ENCODE data around the gene KRT36.

The KRT36 gene

DNA sequence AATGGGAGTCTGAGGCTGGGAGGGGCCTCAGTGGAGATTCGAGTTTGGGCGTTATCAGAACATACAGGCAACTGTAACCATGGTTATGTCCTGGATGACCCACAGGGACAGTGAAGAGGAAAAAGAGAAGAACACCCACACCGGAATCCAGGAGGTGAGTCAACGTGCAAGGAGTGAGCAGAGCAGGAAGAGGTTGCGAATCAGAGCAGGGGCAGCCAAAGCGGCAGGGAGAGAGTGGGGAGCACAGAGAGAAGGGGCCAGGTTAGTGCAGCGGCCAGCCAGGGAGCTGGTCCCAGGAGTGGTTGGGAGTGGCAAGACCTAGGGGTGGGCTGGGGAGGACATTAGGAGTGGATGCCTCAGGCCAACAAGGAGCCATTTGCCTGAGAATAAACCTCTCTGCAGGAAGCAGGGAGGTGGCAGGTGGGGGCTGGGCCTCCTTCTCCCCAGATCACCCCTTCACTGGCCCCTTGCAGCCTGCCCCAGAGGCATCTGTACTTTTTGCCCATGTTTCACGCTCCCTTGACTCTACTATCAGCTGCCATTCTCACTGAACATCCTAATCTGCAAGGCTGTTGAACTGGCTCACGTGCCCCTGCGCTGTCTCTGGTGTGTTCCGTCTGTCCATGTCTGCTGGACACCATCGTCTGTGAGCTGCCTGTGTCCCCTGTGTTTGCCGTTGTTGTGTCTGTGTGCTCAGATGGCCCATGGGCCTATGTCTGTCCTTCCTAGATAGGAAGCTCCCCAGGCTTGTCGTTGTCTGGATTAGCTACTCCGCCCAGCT, 10.6 kb upstream of the KRT36 start:
- no peak for DNase-seq

DNA sequence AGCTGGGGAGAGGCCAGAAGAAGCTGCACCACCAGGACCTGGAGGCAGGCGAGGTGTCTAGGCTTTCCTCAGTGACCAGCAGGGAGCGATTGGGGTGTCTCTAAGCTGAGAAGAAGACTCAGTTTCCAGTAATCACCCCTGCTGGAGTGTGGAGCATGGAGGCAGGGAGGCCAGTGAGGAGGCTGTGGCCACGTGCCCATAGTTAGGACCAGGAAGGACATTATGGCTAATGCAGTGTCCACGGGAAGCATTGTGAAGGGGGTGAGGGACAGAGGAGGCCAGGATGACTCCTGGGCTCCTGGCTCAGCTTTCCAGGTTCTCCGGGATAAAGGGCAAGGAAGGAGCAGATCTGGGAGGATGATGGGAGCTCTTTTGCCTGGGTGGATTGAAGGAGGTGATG, 10.0 kb upstream of the KRT36 start:
- DNase-seq = no peak

DNA sequence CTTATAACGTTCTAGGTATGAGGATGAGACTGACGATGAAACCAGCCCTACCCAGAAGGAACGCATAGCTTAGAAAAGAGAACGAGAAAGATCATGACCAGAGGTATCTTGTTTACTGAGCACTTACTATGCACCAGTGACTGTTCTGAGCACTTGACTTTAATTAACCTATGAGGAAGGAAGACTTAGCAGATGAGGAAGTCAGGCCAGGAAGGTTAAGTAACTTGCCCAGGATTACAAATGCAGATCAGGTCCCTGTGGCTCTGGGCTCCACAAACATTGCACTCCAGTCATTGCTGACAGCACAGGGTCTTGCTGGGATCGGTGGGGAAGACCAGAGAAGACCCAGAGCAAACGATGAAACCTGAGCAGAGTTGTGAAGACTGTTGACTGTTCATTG, 8.6 kb upstream of the KRT36 start:
- no peak for DNase-seq

DNA sequence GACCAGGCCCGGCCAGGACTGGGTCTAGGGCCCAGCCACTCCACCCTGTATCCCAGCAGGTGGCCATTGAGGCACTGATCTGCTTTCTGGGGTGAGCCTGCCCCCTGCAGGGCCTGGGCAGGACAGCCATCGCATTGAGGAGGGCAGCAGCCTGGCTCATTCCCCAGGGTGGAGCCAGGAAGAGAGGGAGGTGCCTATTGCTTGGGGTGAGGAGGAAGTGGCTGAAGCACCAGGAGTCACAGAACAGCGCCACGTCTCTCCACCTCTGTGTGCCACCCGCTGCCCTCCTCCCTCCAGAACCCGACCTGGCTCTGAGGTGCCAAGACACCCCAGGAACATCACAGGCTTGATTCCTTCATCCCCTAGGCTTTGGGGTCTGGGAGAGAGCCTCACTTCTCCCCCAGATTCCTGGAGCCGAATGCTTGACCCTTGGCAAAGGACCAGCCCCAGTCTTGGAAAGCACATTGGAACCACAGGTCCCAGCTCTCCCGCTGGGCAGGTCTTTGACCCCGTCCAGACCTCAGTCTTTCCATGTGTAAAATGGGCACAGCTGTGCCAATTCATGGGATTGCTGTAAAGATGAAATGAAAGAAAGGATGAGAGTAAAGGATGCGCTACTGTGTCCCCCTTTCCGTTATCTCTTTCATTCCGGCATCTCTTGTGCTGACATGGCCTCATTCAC, 7.2 kb upstream of the KRT36 start:
- peak in 3 of 14 donors; percentile 2 to 26 (median 4) for DNase-seq

DNA sequence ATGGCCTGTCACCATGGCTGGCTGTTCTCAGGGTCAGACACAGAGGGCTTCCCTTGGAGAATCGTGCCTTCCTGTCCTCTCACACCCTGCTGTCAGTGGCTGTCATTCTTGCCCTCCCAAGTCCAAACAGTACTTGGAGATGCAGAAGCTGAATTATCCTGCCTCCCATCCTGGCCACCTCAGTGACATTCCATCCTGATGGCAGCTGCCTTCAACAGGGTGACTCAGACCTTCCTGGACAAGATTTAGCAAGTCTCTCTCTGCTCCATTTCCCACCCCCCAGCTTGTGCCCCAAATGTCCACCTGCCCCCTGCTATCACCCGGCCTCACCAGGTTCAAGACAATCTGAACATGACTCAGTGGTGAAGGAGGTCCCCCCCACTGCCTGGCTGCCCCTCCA, 4.8 kb upstream of the KRT36 start:
- no peak for DNase-seq

DNA sequence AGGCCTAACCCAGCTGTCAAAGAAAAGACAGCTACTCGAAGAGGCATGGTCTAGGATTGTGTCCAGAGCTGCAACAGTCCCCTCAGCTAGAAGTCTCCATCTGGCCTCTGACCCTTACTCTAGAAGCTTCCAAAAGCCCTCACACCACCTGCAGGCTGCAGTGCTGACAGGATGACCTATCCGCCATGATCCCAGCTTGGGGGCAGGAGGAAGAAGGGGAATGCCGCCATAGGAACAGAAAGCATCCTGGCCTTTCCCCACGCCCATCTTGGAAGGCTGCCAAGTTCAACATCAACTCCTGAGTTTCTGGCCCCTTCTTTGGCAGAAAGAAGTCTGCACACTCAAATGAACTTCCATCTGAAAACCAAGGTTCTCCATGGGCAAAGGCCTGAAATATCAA, 3.1 kb upstream of the KRT36 start:
- peak in 1 of 14 donors; percentile 3 for DNase-seq

DNA sequence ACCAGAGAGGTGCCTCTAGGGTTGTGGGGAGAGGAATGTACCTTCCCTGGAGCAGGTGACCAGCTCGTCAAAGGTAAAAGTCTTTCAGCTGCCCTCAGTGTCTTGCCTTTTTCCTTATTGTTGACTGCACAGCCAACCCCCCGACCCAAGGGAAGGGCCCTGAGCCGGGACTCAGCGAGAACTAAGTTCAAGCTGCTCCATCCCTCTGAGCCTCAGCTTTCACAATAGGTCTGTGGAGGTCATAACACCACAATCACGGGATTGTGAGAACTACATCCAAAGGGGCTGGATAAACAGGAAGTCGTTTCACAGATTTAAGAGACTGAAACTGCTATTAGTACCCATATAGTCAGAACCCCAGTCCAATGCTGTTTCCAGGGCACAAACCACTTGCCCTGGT, 2.6 kb upstream of the KRT36 start:
- peak in 2 of 14 donors; percentile 6 to 9 for DNase-seq

DNA sequence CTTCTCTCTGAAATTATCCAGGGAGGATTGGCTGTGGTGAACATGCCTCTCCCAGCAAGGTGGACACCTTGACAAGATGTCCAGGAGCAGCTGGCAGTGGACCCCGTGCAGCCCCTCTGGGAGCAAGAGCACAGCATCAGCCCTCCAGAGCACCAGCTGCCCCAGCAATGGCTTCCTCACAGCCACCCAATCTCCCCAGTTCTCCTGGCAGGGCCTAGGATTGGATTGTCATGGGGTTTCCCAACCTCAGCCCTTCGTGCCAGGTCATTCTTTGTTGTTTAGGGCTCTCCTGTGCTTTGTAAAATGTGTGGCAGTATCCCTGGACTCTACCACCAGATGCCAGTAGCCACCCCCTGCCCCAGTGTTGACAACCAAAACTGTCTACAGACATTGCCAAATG, 1.8 kb upstream of the KRT36 start:
- DNase-seq = no peak

DNA sequence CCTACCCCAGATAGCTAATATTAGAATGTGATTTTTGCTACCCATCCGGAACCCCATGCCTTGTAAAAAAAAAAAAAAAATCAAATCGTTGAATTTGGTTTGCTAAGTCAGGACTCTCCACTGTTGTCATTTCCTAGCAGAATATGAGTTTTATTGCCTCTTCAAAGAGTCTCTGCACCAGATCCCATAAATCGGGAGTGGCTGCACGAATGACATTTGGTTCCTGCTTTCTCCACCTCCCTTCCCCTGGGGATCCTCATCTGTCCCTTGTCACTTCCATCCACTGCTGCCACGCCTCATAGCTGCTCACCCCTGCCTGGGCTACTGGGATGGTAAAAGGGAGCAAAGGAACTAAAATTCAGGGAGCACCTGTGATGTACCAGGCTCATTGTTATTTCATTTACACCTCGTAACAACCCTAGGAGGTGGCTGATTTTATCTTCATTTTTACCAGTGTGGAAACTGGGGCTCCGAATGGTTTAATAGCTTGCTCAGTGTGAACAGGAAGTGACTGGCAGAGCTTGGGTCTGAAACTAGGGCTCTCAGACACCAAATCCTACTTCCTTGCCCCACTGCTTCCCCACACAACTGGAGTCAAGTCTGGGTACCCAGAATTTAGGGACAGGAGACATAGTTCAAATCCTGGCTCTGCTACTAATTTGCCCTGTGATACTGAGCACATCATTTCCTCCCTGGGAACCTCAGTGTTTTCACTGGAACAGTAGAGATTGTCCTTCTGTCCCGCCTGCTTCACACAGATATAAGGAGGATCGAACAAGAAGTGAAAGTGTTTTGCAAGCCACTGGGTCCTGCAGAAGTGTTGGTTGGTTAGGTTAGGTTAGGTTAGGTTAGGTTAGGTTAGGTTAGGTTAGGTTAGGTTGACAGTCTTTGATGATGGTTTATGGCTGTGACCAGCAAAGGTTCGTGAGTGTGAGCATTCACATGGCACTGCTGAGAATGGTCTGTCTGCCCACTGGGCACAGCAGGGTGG, 585 bp upstream of the KRT36 start:
- DNase-seq = no peak

DNA sequence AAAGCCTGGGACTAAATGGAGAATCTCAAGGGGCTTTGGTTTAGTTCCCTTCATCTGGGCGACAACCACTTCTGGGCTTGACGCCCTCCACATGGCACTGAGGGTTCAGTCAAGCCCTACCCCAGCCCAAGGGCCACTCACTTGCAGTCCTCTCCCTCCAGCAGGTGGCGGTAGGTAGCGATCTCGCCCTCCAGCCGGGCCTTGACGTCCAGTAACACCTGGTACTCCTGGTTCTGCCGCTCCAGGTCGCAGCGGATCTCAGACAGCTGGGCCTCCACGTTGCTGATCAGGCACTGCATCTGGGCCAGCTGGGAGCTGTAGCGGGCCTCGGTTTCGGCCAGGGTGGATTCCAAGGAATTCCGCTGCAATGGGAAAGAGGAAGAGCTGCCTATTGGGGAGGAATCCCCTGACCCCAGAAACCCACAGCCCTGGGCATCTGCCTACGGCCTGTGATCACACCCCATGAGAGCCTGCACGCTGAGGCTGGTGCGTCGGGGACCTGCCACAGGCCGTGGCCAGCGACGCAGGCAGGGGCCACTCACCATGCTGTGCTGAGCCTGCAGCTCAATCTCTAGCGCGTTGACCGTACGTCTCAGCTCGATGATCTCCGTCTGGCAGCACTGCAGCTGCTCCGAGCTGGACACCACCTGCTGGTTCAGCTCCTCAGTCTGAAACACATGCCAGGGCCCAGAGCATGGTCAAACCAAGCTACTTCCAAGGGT, 2.7 kb downstream of the KRT36 start:
- no peak for DNase-seq

DNA sequence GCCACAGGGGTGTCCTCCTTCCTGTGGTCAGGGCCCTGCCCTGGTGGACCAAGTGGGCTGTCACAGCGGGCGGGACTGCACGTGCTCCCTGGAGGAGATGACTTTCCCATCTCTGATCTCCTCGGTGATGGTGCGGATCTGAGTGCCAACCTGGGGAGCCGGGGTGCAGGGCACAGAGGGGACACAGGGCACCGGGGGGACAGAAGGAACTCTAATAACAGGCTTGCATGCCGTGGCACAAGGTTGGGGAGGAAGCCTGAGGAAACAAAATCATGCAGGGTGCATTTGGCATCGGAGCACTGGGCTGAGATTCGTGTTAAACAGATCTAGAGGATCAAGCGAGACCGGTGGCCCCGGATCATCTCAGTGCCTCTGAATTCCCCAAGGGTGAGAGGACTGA, 3.4 kb downstream of the KRT36 start:
- DNase-seq = no peak

DNA sequence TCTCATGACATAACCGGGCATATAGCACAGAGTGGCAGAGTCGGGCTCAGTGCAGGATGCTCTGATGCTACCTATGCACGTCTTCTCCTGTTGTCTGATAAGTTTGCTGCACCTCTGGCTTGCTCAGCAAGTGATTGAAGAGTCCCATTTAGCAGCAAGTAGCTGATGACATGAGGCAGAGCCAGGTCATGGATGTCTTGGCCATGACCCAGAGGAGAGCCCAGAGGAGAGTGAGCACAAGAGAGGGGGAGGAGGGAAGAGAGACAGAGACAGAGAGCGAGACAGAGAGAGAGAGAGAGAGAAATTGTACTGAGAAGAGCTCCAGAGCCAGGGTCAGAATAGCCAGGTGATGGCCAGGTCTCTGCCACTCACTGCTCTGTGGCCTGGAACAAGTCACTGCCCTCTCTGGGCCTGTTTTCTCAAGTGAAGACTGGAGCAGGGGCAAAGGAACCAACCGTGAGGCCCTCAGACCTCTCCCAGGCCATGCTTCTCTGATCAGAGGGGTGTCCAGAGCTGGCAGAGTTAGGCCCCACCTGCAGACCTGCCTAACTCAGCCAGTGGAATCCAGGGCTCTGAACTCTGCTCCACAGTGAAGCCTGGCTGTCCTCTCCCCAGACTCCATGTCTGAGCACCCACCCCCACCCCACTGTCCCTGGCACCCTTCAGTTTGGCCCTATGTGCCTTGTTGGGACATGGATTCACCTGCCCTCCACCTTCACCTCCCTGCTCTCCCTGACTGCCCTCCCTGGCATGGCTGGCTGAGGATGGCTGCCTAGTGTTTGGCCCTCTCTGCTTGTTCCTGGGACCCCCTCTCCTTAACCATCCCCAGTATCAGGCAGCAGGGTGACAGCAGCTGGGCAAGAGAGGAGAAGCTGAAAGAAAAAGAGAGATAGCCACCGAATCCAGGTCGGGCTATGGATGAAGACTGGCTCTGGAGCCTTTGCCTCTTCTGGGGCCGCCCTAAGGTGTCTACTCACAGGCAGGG, 4.5 kb downstream of the KRT36 start:
- no peak for DNase-seq

DNA sequence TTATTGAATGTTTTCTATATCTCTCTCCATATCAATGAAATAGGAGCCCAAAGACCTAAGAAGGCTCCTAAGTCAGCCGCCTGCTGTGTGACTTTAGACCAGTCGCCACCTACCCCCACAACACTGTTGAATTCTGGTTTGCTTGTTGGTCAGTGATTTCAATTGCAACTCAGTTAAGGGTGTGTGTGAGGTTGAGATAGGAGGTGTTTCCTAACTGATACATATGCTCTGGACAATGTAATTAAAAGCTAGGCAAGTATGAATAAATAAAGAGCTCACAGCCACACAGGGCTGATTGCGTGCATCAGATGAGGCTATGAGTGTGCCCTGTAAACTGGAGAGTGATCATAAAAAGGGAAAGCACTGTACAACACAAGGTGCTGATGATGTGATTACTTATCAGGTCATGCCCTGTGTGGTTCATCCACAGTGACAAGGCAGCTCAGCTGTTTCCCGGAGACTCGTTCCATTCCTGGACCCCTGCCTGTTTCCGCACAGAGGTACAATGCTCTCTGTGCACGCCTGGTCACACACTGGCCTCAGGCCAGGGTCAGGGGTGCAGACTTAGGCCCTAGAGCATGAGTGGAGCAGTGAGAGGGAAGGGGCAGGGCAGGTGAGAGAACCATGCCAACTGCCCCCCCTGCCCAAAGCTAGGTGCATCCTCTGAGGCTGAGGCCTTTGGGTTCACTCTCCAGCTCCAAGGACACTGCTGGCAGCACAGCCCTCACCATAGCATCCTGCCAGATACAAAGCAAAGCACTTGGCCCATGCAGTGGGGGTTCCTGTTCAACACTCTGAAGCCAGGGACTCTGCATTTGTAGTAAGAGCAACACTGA, 5.5 kb downstream of the KRT36 start:
- DNase-seq = no peak

DNA sequence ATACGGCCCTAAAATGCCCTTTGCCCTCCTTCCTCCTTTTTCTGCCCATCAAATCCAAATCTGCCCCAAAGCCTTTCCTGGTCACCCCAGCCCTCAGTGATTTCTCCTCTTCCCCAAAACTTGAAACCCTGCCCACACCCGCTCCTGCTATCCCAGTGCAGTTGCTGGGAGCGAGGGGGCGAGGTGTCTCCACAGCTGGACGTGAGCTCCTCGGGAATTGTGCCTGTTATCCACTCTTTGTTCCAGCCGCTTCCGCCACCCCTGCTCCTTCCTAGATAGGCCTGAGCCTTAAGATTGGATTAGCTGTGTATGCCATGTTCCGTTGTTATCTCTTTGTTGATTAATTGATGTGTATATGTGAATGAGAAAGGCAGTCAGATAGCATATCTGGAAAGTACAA, 6.2 kb downstream of the KRT36 start:
- DNase-seq = no peak

DNA sequence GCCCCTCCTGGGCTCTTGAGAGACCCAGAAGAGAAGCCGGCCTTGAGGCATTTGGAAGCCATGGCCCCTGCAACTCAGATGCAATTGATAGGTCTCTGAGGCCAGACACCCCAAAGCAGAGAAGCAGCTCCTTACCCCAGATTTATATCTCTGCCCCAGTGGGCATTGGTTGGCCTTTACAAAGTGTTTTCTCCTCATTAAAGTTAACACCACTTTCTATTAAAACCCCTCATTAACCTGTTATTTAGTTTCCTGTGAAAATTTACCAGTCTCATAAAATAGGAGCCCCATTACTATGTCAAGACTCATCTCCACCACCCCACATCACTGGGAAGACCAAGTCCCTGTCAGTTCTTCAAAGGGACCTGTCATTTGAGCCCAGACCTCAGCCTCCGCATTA, 8.7 kb downstream of the KRT36 start, which contains the start of gene KRT35:
KRT35 (minus strand) TSS at position 116 of the 400 bp plus-strand sequence; CDS start at position 62, 54 bp downstream.
- no peak for DNase-seq

DNA sequence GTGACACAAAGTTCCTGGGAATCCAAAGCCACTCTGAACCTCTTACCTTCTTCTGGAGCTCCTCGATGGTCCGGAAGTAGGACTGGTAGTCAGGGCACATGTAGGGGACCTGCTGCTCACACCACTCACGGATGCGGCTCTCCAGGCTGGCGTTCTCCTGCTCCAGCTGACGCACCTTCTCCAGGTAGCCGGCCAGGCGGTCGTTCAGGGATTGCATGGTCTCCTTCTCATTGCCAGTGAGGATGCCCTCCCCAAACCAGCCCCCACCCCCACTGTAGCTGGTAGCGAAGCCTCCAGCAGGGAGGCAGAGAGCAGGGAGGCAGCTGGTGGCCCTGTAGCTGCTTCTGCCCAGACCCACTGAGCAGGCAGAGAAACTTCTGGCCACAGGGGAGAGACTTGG, 9.1 kb downstream of the KRT36 start:
- DNase-seq = no peak

DNA sequence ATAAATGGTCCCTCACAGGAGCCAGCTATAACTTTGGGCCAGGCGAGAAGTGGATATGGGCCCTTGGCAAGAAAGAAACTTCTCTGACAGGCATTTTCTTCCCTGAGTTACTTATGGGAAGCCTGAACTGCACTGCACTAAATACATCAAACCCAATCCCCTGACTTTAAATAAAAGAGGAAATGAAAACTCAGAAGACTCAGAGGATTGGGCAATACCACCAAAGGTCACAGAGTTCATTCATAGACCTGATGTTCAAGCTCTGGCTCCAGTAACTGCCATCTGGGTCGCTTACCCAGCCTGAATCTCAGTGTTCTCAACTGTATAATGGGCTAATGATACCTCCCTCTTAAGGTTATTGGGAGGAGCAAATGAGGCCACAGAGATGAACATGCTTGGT, 9.6 kb downstream of the KRT36 start:
- DNase-seq = no peak

DNA sequence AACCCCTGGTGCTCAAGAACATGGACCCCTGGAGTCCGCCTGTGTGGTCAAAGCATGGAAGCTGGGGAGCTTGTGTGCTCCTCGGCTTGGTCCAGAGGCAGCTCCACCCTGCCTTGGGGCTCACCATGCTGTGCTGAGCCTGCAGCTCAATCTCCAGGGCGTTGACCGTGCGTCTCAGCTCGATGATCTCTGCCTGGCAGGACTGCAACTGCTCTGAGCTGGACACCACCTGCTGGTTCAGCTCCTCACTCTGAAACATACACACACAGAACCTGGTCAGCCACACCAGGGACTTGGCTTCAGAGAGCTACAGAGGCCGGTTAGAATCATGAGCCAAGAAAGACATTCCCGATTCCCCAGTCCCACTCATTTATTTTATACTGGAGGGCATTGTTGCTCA, 11.5 kb downstream of the KRT36 start:
- DNase-seq = no peak

DNA sequence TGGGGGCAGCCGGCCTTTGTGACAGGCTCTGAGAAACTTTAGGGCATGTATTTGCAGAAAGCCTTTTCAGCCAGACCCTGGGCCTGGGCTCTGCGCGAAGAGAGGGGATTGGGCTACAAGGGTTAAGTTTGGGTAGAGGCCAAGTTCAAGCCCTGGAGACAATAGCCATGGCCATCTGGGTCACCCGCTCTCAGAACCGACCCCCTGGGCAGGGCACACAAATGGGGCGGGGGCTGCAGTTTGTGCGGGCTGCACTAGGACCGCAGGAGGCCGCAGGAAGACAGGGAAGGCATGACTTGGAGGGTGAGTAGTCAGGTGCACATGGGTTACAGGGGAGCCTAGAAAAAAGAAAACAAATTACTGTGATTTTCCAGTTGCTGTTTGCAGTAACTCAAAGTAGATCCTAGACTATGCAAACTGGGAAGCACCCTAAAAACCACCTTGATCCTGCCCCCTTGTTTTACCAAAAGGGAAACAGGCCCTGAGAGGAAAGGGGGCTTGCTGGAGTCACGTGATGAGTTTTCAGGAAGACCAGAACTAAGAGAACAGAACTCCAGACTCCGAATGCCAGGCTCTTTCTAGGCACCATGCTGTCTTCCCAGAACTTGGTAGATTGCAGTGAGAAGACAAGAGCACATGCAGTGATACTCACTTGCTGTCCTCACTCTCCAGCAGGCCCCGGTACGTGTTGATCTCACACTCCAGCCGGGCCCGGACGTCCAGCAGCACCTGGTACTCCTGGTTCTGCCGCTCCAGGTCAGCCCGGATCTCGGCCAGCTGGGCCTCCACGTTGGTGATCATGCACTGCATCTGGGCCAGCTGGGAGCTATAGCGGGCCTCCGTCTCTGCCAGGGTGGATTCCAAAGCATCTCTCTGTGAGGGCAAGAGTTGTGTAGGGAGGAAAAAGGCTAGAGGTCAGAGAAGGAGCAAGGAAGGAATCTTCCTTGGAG, 12.6 kb downstream of the KRT36 start:
- no peak for DNase-seq
